GM18867 (cell line): Measurements from ENCODE around the gene UQCC2.

Source experiments
- ATAC-seq: cut with Tn5 transposase; IDR thresholded peaks from one replicate; pipeline ENCODE4 v1.9.1; 2021; ENCODE audit warnings: mild to moderate bottlenecking, moderate library complexity; ENCODE audit not compliant: unreplicated experiment

Gene UQCC2

GRCh38 chr6:33711140-33712129, at the start of gene UQCC2:
Gene UQCC2, minus strand, starts transcription at chr6:33711700. Its CDS starts 14 bp downstream, at chr6:33711686.
- peak; percentile 83 for ATAC-seq

GRCh38 chr6:33759887-33760629, 48.6 kb upstream of the UQCC2 start:
- no peak for ATAC-seq

- ATAC-seq = no peak
These were observed 47.3 kb upstream of the UQCC2 start for GRCh38 chr6:33758815-33759216.

- no peak for ATAC-seq
These were observed 46.4 kb upstream of the UQCC2 start for GRCh38 chr6:33757906-33758305.

GRCh38 chr6:33757113-33757512, 45.6 kb upstream of the UQCC2 start:
- no peak for ATAC-seq

- no peak for ATAC-seq
These were observed 44.9 kb upstream of the UQCC2 start for GRCh38 chr6:33756211-33756954.

- ATAC-seq = no peak
These were observed 43.8 kb upstream of the UQCC2 start for GRCh38 chr6:33755070-33755869.

- no peak for ATAC-seq
These were observed 42.7 kb upstream of the UQCC2 start for GRCh38 chr6:33754222-33754621.

- ATAC-seq = no peak
These were observed 41.1 kb upstream of the UQCC2 start for GRCh38 chr6:33752646-33753015.

- ATAC-seq = no peak
These were observed 40.5 kb upstream of the UQCC2 start for GRCh38 chr6:33751771-33752645.

- no peak for ATAC-seq
These were observed 38.9 kb upstream of the UQCC2 start for GRCh38 chr6:33750244-33750991.

- no peak for ATAC-seq
These were observed 37.9 kb upstream of the UQCC2 start for GRCh38 chr6:33749401-33749800.

- no peak for ATAC-seq
These were observed 37.3 kb upstream of the UQCC2 start for GRCh38 chr6:33748841-33749240.

GRCh38 chr6:33747823-33748222, 36.3 kb upstream of the UQCC2 start:
- ATAC-seq = no peak

- ATAC-seq = no peak
These were observed 35.2 kb upstream of the UQCC2 start, which contains the start of gene IP6K3 for GRCh38 chr6:33746651-33747100. Gene IP6K3, minus strand, starts transcription at chr6:33746905. Its CDS starts 11,429 bp downstream, at chr6:33735476.

GRCh38 chr6:33746036-33746600, 34.6 kb upstream of the UQCC2 start:
- ATAC-seq = no peak

GRCh38 chr6:33745548-33745947, 34.0 kb upstream of the UQCC2 start:
- ATAC-seq = no peak

- ATAC-seq = no peak
These were observed 33.5 kb upstream of the UQCC2 start for GRCh38 chr6:33744895-33745546.
